Right atrium auricular region (tissue), 2 donors: ENCODE measurements around the gene STARD4. TPM values are rescaled to one million over a fixed set of nuclear protein-coding genes. Genes with fewer than 3 reads are reported as not detected.

Experiments used
- DNase-seq: peaks from one replicate; pipeline ENCODE4 v3.0.0-alpha.2; 2019; ENCODE audit warnings: low spot score
- H3K27ac ChIP-seq, 2 donors: fragments of 200-600 bp; sonication (generic); 1 replicate in 1 of 2; 2 replicates in 1 of 2; pipeline ENCODE4 v1.5.1; 2016 to 2019
- H3K27me3 ChIP-seq, 2 donors: fragments of 200-600 bp; sonication (generic); one replicate each; pipeline versions ENCODE4 v1.5.1 to v1.6.0; 2017 to 2019
- H3K36me3 ChIP-seq: fragments of 200-600 bp; sonication (generic); one replicate; pipeline ENCODE4 v1.5.1; 2016
- H3K4me1 ChIP-seq, 2 donors: fragments of 200-600 bp; sonication (generic); one replicate each; pipeline versions ENCODE4 v1.5.1 to v1.6.0; 2017 to 2019
- H3K4me3 ChIP-seq, 2 donors: fragments of 200-600 bp; sonication (generic); 1 replicate in 1 of 2; 2 replicates in 1 of 2; pipeline ENCODE4 v1.5.1; 2017 to 2019; ENCODE audit warnings: mild to moderate bottlenecking in 1 of 2, moderate library complexity in 1 of 2
- H3K9me3 ChIP-seq, 2 donors: fragments of 200-600 bp; sonication (generic); one replicate each; pipeline ENCODE4 v1.5.1; 2019
- total RNA-seq, 2 donors: library from RNA; depleted of rRNA; stranded (reverse); fragments of >200 nt; gene quantifications; one replicate each; pipeline ENCODE4 v1.1.0, GENCODE V29; 2016
- TF ChIP-seq, protein P1 (sequence below), 2 donors: fragments of 200-600 bp; sonication (generic); IDR thresholded peaks; one replicate each; pipeline ENCODE4 v1.5.1; 2019; ENCODE audit warnings: antibody characterized with exemption in 2 of 2

Gene STARD4
- total RNA-seq, 2 donors from 2014 or later: 11.8 to 16.4 TPM

DNA sequence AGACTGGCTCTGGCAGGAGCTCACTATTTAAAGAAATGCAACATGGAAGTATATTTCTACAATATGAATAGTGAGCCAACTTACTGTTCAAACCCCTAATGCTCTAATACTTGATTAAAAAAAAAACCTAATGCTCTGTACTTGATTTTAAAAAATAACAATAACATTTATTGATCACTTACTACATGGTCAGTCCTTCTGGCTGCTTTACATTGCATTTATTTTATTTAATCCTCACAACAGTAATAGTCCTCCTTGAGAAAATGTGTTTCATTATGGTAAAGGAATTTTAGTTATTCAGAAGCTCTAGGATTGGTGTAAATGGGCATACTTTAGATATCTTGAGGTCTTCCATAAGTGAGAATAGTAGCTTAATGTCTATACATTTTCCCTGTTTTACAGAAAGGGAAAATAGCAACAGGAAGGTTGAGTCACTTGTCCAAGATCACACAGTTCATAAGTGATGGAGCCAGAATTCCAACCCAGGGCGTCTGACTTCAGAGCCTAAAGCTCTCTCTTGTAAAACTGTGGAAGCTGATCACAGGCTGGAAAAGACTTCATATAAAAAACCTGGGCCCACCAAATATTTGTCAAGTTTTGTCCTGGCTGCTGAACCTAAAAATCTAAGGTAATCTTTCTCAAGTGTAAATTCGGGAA lies 1.0 kb downstream of the STARD4 start:
- no peaks in the 10 kb centered on the region for H3K36me3 ChIP-seq
- peak overlapping the region; percentile 85 to 95 for H3K27ac ChIP-seq

DNA sequence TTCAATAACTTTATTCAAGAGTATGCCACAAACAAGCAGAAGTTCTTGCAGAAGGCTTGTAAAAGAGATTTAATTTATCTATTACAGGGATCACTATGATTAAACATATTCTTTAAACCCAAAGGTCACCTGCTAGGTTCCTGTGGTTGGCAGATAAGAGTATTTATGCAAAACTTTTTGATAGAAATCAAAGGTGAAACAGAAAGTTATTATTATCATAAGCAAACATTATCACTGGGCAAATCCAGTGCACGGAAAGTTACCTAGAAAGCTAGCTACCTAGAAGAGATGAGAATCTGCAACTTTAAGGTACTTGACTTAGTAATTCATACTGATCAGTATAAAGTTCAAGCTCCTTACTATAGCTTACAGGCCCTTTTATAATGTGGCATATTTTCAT lies 3.2 kb downstream of the STARD4 start:
- Histone ChIP-seq H3K4me3 (no peak overlapping the region), H3K36me3 (no peaks in the 10 kb centered on the region), H3K4me1 (peaks cover 0 to 18% of the 10 kb centered on the region in 2 donors), H3K9me3 (no peaks in the 10 kb centered on the region), H3K27ac (no peak overlapping the region), H3K27me3 (no peaks in the 10 kb centered on the region)
- TF ChIP-seq, protein P1, sequence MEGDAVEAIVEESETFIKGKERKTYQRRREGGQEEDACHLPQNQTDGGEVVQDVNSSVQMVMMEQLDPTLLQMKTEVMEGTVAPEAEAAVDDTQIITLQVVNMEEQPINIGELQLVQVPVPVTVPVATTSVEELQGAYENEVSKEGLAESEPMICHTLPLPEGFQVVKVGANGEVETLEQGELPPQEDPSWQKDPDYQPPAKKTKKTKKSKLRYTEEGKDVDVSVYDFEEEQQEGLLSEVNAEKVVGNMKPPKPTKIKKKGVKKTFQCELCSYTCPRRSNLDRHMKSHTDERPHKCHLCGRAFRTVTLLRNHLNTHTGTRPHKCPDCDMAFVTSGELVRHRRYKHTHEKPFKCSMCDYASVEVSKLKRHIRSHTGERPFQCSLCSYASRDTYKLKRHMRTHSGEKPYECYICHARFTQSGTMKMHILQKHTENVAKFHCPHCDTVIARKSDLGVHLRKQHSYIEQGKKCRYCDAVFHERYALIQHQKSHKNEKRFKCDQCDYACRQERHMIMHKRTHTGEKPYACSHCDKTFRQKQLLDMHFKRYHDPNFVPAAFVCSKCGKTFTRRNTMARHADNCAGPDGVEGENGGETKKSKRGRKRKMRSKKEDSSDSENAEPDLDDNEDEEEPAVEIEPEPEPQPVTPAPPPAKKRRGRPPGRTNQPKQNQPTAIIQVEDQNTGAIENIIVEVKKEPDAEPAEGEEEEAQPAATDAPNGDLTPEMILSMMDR (IDR thresholded peaks at IDR 0.05): no peak
- no peak for DNase-seq

More for the DNA sequence above, 1.0 kb downstream of the STARD4 start:
- Histone ChIP-seq H3K4me3 (peak overlapping the region; percentile 77 to 92), H3K9me3 (no peaks in the 10 kb centered on the region), H3K27me3 (no peaks in the 10 kb centered on the region), H3K4me1 (peaks cover 0 to 18% of the 10 kb centered on the region in 2 donors)
- DNase-seq: no peak
- TF ChIP-seq, protein P1 (IDR thresholded peaks at IDR 0.05): no peak

DNA sequence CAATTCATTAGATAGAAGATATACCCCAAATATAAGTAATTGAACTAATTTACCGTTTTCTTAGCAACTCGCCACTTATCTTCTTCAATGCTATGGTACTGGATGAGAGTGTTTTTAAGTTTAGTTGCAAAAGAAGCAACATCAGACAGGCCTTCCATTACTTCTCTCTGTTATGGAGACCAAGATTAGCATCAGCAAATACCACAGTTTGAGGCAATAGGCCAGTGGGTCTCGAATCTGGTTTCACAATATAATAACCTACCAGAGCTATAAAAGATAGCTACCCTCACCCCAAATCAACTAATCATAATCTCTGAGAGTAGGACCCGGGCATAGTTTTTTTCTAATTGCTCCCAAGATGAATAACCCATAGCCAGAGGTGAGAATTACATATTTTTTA lies 5.1 kb downstream of the STARD4 start:
- Histone ChIP-seq H3K36me3 (no peaks in the 10 kb centered on the region), H3K4me1 (peaks cover 0 to 18% of the 10 kb centered on the region in 2 donors), H3K9me3 (no peaks in the 10 kb centered on the region), H3K27ac (no peak overlapping the region), H3K4me3 (no peak overlapping the region), H3K27me3 (no peaks in the 10 kb centered on the region)
- DNase-seq: no peak
- TF ChIP-seq, protein P1 (IDR thresholded peaks at IDR 0.05): no peak

- no peaks in the 10 kb centered on the region for H3K27me3 ChIP-seq
- TF ChIP-seq, protein P1 (IDR thresholded peaks at IDR 0.05): no peak
- H3K36me3 ChIP-seq: no peaks in the 10 kb centered on the region
- peaks cover 0 to 2% of the 10 kb centered on the region in 2 donors for H3K4me1 ChIP-seq
- DNase-seq: no peak
- H3K9me3 ChIP-seq: no peaks in the 10 kb centered on the region
- no peak overlapping the region for H3K27ac ChIP-seq
- no peak overlapping the region for H3K4me3 ChIP-seq
Measured at GRCh38 chr5:111505096-111505495, 7.2 kb downstream of the STARD4 start.

GRCh38 chr5:111502956-111503355 lies 9.4 kb downstream of the STARD4 start:
- no peaks in the 10 kb centered on the region for H3K36me3 ChIP-seq

More at GRCh38 chr5:111502956-111503355, 9.4 kb downstream of the STARD4 start:
- no peak overlapping the region for H3K4me3 ChIP-seq
- no peak overlapping the region for H3K27ac ChIP-seq
- TF ChIP-seq, protein P1 (IDR thresholded peaks at IDR 0.05): no peak
- H3K9me3 ChIP-seq: no peaks in the 10 kb centered on the region
- H3K4me1 ChIP-seq: no peaks in the 10 kb centered on the region
- no peaks in the 10 kb centered on the region for H3K27me3 ChIP-seq
- no peak for DNase-seq
